Activated CD8-positive, alpha-beta memory T cell treated with anti-CD3 and anti-CD28 coated beads, Interleukin-2, amount 50 U/mL, for 4 hours (primary cell): Measurements from ENCODE around the gene GOLGA8N.
A peak's percentile ranks its signal among the peaks of the same experiment; 100 is the strongest.
"Not testable (repeated sequence)": the region's sequence is repeated elsewhere in the genome, so short reads cannot be mapped to it uniquely, and the experiment has no call there.

Experiments
- DNase-seq: peaks from one replicate; pipeline ENCODE4 v3.0.0-alpha.2; 2020

Gene GOLGA8N

GRCh38 chr15:32593151-32593550 lies at the start of gene GOLGA8N:
GOLGA8N (plus strand) TSS chr15:32593456.
- DNase-seq = not testable (repeated sequence)

- not testable (repeated sequence) for DNase-seq
These were observed 49.8 kb upstream of the GOLGA8N start for GRCh38 chr15:32543456-32543855.

GRCh38 chr15:32545129-32545528 lies 48.1 kb upstream of the GOLGA8N start:
- not testable (repeated sequence) for DNase-seq

GRCh38 chr15:32554587-32554986 lies 38.7 kb upstream of the GOLGA8N start:
- not testable (repeated sequence) for DNase-seq

GRCh38 chr15:32562198-32562597 lies 31.1 kb upstream of the GOLGA8N start:
- DNase-seq = not testable (repeated sequence)

GRCh38 chr15:32568988-32569387 lies 24.3 kb upstream of the GOLGA8N start:
- not testable (repeated sequence) for DNase-seq

GRCh38 chr15:32578482-32578881 lies 14.8 kb upstream of the GOLGA8N start:
- DNase-seq = not testable (repeated sequence)

- not testable (repeated sequence) for DNase-seq
These were observed 7.4 kb upstream of the GOLGA8N start for GRCh38 chr15:32585844-32586243.

GRCh38 chr15:32609518-32609917 lies 16.3 kb downstream of the GOLGA8N start:
- DNase-seq = not testable (repeated sequence)

GRCh38 chr15:32610719-32611118 lies 17.5 kb downstream of the GOLGA8N start:
- not testable (repeated sequence) for DNase-seq

GRCh38 chr15:32614712-32615050 lies 21.4 kb downstream of the GOLGA8N start:
- not testable (repeated sequence) for DNase-seq

- DNase-seq = peak; percentile 78
These were observed 22.0 kb downstream of the GOLGA8N start, which contains the start of gene ARHGAP11A for GRCh38 chr15:32615051-32615870. ARHGAP11A (plus strand) TSS chr15:32615504; CDS start chr15:32616212, 708 bp downstream.

GRCh38 chr15:32615871-32616426 lies 22.7 kb downstream of the GOLGA8N start:
- not testable (repeated sequence) for DNase-seq

- no peak for DNase-seq
These were observed 43.2 kb downstream of the GOLGA8N start for GRCh38 chr15:32636410-32636809.

GRCh38 chr15:32636908-32637567 lies 43.8 kb downstream of the GOLGA8N start:
- no peak for DNase-seq

GRCh38 chr15:32637704-32638103 lies 44.4 kb downstream of the GOLGA8N start:
- DNase-seq = no peak

- no peak for DNase-seq
These were observed 48.3 kb downstream of the GOLGA8N start, which contains the start of gene SCG5 for GRCh38 chr15:32641517-32642059. SCG5 (plus strand) TSS chr15:32641710; CDS start chr15:32643593, 1,883 bp downstream.

- DNase-seq = no peak
These were observed 49.6 kb downstream of the GOLGA8N start for GRCh38 chr15:32642667-32643435.

GRCh38 chr15:32643907-32644445 lies 50.7 kb downstream of the GOLGA8N start:
- no peak for DNase-seq

GRCh38 chr15:32646291-32646690 lies 53.0 kb downstream of the GOLGA8N start:
- no peak for DNase-seq

GRCh38 chr15:32649342-32649741 lies 56.1 kb downstream of the GOLGA8N start:
- no peak for DNase-seq

GRCh38 chr15:32651229-32651837 lies 58.1 kb downstream of the GOLGA8N start:
- peak; percentile 39 for DNase-seq
